Measurements from ENCODE around the gene DOP1B. TPM values are rescaled to one million over a fixed set of nuclear protein-coding genes. Genes with fewer than 3 reads are reported as not detected.

Gene DOP1B
- total RNA-seq, 1 donor from 2014 or later = 13.5 TPM

GRCh38 chr21:36171336-36171735 lies 14.7 kb downstream of the DOP1B start:
- DNase-seq (ENCODE audit: low read depth, low spot score) = no peak
- Mint-ChIP-seq H3K27me3 (ENCODE audit: low read depth) (no peaks in the 10 kb centered on the region), H3K9me3 (no peaks in the 10 kb centered on the region), H3K4me1 (no peaks in the 10 kb centered on the region), H3K4me3 (no peak overlapping the region), H3K27ac (ENCODE audit: unreplicated experiment) (no peak overlapping the region), H3K36me3 (ENCODE audit: low read depth) (peaks cover 10% of the 10 kb centered on the region)
- no peak for TF ChIP-seq CTCF (conservative IDR thresholded peaks at IDR 0.05)

GRCh38 chr21:36171741-36172331 lies 15.2 kb downstream of the DOP1B start:
- H3K27me3 Mint-ChIP-seq (ENCODE audit: low read depth) = no peaks in the 10 kb centered on the region
- H3K36me3 Mint-ChIP-seq (ENCODE audit: low read depth) = peaks cover 9% of the 10 kb centered on the region
- no peak overlapping the region for H3K4me3 Mint-ChIP-seq
- no peak for TF ChIP-seq CTCF (conservative IDR thresholded peaks at IDR 0.05)
- H3K27ac Mint-ChIP-seq (ENCODE audit: unreplicated experiment) = no peak overlapping the region
- no peaks in the 10 kb centered on the region for H3K9me3 Mint-ChIP-seq
- H3K4me1 Mint-ChIP-seq = no peaks in the 10 kb centered on the region
- DNase-seq (ENCODE audit: low read depth, low spot score) = no peak

- H3K27ac Mint-ChIP-seq (ENCODE audit: unreplicated experiment) = no peak overlapping the region
- no peaks in the 10 kb centered on the region for H3K4me1 Mint-ChIP-seq
- H3K36me3 Mint-ChIP-seq (ENCODE audit: low read depth) = peaks cover 2% of the 10 kb centered on the region
- TF ChIP-seq CTCF (conservative IDR thresholded peaks at IDR 0.05) = no peak
- no peak overlapping the region for H3K4me3 Mint-ChIP-seq
- H3K9me3 Mint-ChIP-seq = no peaks in the 10 kb centered on the region
- no peaks in the 10 kb centered on the region for H3K27me3 Mint-ChIP-seq (ENCODE audit: low read depth)
- DNase-seq (ENCODE audit: low read depth, low spot score) = no peak
These were observed 18.2 kb downstream of the DOP1B start for GRCh38 chr21:36174780-36175179.

GRCh38 chr21:36175771-36176565 lies 19.3 kb downstream of the DOP1B start:
- no peaks in the 10 kb centered on the region for H3K9me3 Mint-ChIP-seq
- H3K4me3 Mint-ChIP-seq = no peak overlapping the region
- DNase-seq (ENCODE audit: low read depth, low spot score) = no peak
- H3K36me3 Mint-ChIP-seq (ENCODE audit: low read depth) = no peaks in the 10 kb centered on the region
- no peaks in the 10 kb centered on the region for H3K27me3 Mint-ChIP-seq (ENCODE audit: low read depth)
- H3K27ac Mint-ChIP-seq (ENCODE audit: unreplicated experiment) = no peak overlapping the region
- no peak for TF ChIP-seq CTCF (conservative IDR thresholded peaks at IDR 0.05)
- no peaks in the 10 kb centered on the region for H3K4me1 Mint-ChIP-seq

GRCh38 chr21:36178349-36178748 lies 21.7 kb downstream of the DOP1B start:
- Mint-ChIP-seq H3K27ac (ENCODE audit: unreplicated experiment) (no peak overlapping the region), H3K27me3 (ENCODE audit: low read depth) (no peaks in the 10 kb centered on the region), H3K4me1 (no peaks in the 10 kb centered on the region), H3K9me3 (no peaks in the 10 kb centered on the region), H3K4me3 (no peak overlapping the region), H3K36me3 (ENCODE audit: low read depth) (no peaks in the 10 kb centered on the region)
- no peak for DNase-seq (ENCODE audit: low read depth, low spot score)
- TF ChIP-seq CTCF (conservative IDR thresholded peaks at IDR 0.05) = no peak

Measured in neural crest cell (in vitro differentiated cells).